ENCODE results near the gene GPX7.
A peak's percentile ranks its signal among the peaks of the same experiment; 100 is the strongest.

GPX7 gene

DNA sequence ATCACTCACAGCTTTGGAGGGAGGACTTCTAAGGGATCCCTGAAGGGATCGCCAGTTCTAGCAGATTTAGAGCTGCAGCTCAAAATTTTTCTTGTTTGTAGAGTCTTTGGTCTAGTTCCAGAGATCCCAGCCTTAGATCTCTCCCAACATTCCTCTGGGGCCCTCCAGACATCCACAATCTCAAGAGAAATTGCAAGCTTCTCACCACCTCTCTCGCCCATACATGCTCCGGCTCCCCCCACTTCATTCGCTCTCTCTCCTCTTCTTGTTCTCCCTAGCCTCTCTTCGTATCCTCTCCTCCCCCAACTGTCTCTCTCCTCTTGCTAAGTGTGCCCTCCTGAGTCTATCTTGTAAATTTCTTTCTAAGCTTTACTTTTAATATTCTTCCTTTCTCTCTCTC, 34.2 kb upstream of the GPX7 start:
- Histone ChIP-seq H3K27me3 (ENCODE audit: insufficient read depth, poor library complexity, severe bottlenecking) (no peaks in the 10 kb centered on the region), H3K36me3 (ENCODE audit: low read depth) (no peaks in the 10 kb centered on the region), H3K27ac (ENCODE audit: poor library complexity, severe bottlenecking) (no peak overlapping the region), H3K4me1 (ENCODE audit: insufficient read depth, poor library complexity, severe bottlenecking) (no peaks in the 10 kb centered on the region), H3K4me3 (ENCODE audit: severe bottlenecking) (no peak overlapping the region), H3K9me3 (ENCODE audit: severe bottlenecking) (no peaks in the 10 kb centered on the region)
- no peak for TF ChIP-seq CTCF (IDR thresholded peaks at IDR 0.05; ENCODE audit: poor library complexity, severe bottlenecking)
- ATAC-seq (ENCODE audit: low read depth) (no peak), DNase-seq (ENCODE audit: low spot score) (no peak)

DNA sequence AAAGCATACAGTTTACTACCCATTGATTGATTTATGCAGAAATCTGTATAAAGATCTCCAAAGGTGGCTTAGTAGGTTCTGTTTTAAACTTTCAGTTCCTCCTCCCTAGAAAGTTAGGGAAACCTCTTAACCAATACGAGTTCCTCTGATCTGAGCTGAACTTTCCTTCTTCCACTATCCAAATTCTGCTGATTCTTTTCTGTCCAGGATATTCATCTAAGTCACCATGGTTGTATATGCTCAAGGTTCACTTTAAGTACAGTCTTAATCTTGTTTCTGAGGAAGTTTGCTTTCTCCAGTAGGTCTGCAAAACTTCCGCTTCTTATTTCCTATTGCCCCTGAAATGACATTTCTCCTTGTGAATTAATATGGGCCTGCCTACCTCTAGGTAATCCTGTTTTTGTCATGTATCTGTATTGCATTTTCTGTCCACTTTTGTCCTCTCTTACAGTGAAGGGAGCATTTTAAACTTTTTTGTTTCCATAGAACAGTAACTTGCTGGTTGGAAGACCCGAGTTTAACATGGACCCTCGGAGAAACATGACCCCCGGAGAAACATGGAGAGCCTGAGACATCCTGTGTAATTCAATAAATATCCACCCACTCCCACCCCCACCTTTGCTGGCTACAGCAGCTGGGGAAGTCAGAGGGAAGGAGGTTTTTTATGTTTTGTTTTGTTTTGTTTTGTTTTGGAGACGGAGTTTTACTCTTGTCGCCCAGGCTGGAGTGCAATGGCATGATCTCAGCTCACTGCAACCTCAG, 32.5 kb upstream of the GPX7 start:
- Histone ChIP-seq H3K27ac (ENCODE audit: poor library complexity, severe bottlenecking) (no peak overlapping the region), H3K9me3 (ENCODE audit: severe bottlenecking) (no peaks in the 10 kb centered on the region), H3K4me1 (ENCODE audit: insufficient read depth, poor library complexity, severe bottlenecking) (peaks cover 4% of the 10 kb centered on the region), H3K27me3 (ENCODE audit: insufficient read depth, poor library complexity, severe bottlenecking) (no peaks in the 10 kb centered on the region), H3K36me3 (ENCODE audit: low read depth) (no peaks in the 10 kb centered on the region), H3K4me3 (ENCODE audit: severe bottlenecking) (no peak overlapping the region)
- TF ChIP-seq CTCF (IDR thresholded peaks at IDR 0.05; ENCODE audit: poor library complexity, severe bottlenecking), result no peak
- DNase-seq (ENCODE audit: low spot score), result no peak
- ATAC-seq (ENCODE audit: low read depth), result no peak

- Histone ChIP-seq H3K27ac (ENCODE audit: poor library complexity, severe bottlenecking) (no peak overlapping the region), H3K27me3 (ENCODE audit: insufficient read depth, poor library complexity, severe bottlenecking) (no peaks in the 10 kb centered on the region), H3K4me3 (ENCODE audit: severe bottlenecking) (no peak overlapping the region), H3K36me3 (ENCODE audit: low read depth) (no peaks in the 10 kb centered on the region), H3K9me3 (ENCODE audit: severe bottlenecking) (no peaks in the 10 kb centered on the region), H3K4me1 (ENCODE audit: insufficient read depth, poor library complexity, severe bottlenecking) (peaks cover 10% of the 10 kb centered on the region)
- no peak for TF ChIP-seq CTCF (IDR thresholded peaks at IDR 0.05; ENCODE audit: poor library complexity, severe bottlenecking)
- ATAC-seq (ENCODE audit: low read depth) (no peak; the same call in 2 of the 3 replicates), DNase-seq (ENCODE audit: low spot score) (no peak)
Observed at GRCh38 chr1:52571783-52572182, 30.4 kb upstream of the GPX7 start.

GRCh38 chr1:52572387-52572786, 29.8 kb upstream of the GPX7 start:
- no peak for TF ChIP-seq CTCF (IDR thresholded peaks at IDR 0.05; ENCODE audit: poor library complexity, severe bottlenecking)
- H3K27me3 ChIP-seq (ENCODE audit: insufficient read depth, poor library complexity, severe bottlenecking), result no peaks in the 10 kb centered on the region
- H3K27ac ChIP-seq (ENCODE audit: poor library complexity, severe bottlenecking), result no peak overlapping the region
- H3K4me1 ChIP-seq (ENCODE audit: insufficient read depth, poor library complexity, severe bottlenecking), result peaks cover 10% of the 10 kb centered on the region
- DNase-seq (ENCODE audit: low spot score) (no peak), ATAC-seq (ENCODE audit: low read depth) (no peak)
- H3K36me3 ChIP-seq (ENCODE audit: low read depth), result no peaks in the 10 kb centered on the region
- no peak overlapping the region for H3K4me3 ChIP-seq (ENCODE audit: severe bottlenecking)
- no peaks in the 10 kb centered on the region for H3K9me3 ChIP-seq (ENCODE audit: severe bottlenecking)

DNA sequence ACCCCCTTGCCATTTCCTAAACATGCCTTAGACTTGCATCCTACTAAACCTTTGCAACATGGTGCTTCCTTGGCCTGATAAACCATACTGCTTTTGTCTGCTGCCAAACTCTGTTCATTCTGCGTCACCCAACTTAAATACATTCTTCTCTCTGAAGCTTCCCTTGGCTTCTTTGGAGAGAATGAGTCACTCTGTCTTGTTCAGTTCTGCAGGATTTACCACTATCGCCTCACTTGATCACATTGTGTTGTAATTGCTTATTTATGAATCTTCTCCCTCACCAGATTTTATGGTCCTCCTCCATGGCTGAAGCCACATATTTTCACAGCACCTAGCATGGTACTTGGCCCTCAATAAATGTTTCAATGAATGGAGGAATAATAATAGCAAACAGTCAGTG, 27.6 kb upstream of the GPX7 start:
- no peak for TF ChIP-seq CTCF (IDR thresholded peaks at IDR 0.05; ENCODE audit: poor library complexity, severe bottlenecking)
- DNase-seq (ENCODE audit: low spot score), result no peak

More for the DNA sequence above, 27.6 kb upstream of the GPX7 start:
- H3K4me1 ChIP-seq (ENCODE audit: insufficient read depth, poor library complexity, severe bottlenecking), result peaks cover 10% of the 10 kb centered on the region
- no peaks in the 10 kb centered on the region for H3K27me3 ChIP-seq (ENCODE audit: insufficient read depth, poor library complexity, severe bottlenecking)
- H3K36me3 ChIP-seq (ENCODE audit: low read depth), result no peaks in the 10 kb centered on the region
- peak overlapping the region; percentile 21 for H3K27ac ChIP-seq (ENCODE audit: poor library complexity, severe bottlenecking)
- H3K9me3 ChIP-seq (ENCODE audit: severe bottlenecking), result no peaks in the 10 kb centered on the region
- H3K4me3 ChIP-seq (ENCODE audit: severe bottlenecking), result no peak overlapping the region
- ATAC-seq (ENCODE audit: low read depth), result peak; percentile 99

Measured in RWPE2 (cell line).